Type B pancreatic cell (in vitro differentiated cells): Measurements from ENCODE around the gene RIF1. TPM values are rescaled to one million over a fixed set of nuclear protein-coding genes. Genes with fewer than 3 reads are reported as not detected.

Experiments used
- DNase-seq: peaks from one replicate; pipeline ENCODE4 v3.0.0; 2021; ENCODE audit warnings: mixed read lengths; ENCODE audit not compliant: unreplicated experiment; ENCODE audit errors: extremely low spot score
- H3K27ac Mint-ChIP-seq: 2 replicates; pipeline ENCODE4 v1.8.0; 2021; ENCODE audit warnings: mild to moderate bottlenecking, mixed read lengths
- H3K27me3 Mint-ChIP-seq: 2 replicates; pipeline ENCODE4 v1.8.0; 2021; ENCODE audit warnings: mixed read lengths
- H3K36me3 Mint-ChIP-seq: 2 replicates; pipeline ENCODE4 v1.8.0; 2021; ENCODE audit warnings: mixed read lengths
- H3K4me1 Mint-ChIP-seq: one replicate; pipeline ENCODE4 v1.8.0; 2021; ENCODE audit warnings: mixed read lengths; ENCODE audit not compliant: unreplicated experiment
- H3K4me3 Mint-ChIP-seq: 2 replicates; pipeline ENCODE4 v1.8.0; 2021; ENCODE audit warnings: mild to moderate bottlenecking, mixed read lengths
- H3K9me3 Mint-ChIP-seq: 2 replicates; pipeline ENCODE4 v1.8.0; 2021; ENCODE audit warnings: mixed read lengths
- total RNA-seq: library from RNA; stranded (reverse); gene quantifications from 2 replicates; pipeline ENCODE4 v1.2.1, GENCODE V29; 2021; ENCODE audit warnings: low replicate concordance
- TF ChIP-seq, protein P1 (sequence below): fragments of 200-600 bp; sonication (generic); conservative IDR thresholded peaks from 2 replicates; pipeline ENCODE4 v1.5.0; 2021; ENCODE audit warnings: antibody characterized with exemption, mild to moderate bottlenecking

RIF1 gene
- total RNA-seq, 1 donor from 2014 or later, result 48.7 TPM

DNA sequence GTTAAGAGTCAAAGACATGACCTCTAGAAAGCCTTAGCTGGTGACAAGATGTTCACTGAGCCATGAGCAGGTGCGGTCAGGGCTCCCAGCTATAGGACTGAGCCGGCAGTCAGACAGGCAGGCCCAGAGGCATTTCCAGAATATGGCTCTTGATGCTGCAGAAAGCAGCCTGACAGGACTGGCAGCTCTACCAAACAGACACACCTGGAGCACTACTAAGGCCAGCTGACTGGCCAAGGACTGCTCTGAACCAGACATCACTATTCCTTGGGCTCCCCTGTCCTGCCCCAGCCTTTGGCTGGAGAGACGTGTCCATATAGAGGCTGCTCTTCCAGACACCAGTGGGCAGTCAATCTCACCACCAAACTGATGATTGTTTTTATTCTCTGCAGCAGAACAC, 98.8 kb downstream of the RIF1 start:
- TF ChIP-seq, protein P1, sequence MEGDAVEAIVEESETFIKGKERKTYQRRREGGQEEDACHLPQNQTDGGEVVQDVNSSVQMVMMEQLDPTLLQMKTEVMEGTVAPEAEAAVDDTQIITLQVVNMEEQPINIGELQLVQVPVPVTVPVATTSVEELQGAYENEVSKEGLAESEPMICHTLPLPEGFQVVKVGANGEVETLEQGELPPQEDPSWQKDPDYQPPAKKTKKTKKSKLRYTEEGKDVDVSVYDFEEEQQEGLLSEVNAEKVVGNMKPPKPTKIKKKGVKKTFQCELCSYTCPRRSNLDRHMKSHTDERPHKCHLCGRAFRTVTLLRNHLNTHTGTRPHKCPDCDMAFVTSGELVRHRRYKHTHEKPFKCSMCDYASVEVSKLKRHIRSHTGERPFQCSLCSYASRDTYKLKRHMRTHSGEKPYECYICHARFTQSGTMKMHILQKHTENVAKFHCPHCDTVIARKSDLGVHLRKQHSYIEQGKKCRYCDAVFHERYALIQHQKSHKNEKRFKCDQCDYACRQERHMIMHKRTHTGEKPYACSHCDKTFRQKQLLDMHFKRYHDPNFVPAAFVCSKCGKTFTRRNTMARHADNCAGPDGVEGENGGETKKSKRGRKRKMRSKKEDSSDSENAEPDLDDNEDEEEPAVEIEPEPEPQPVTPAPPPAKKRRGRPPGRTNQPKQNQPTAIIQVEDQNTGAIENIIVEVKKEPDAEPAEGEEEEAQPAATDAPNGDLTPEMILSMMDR, result no peak
- Mint-ChIP-seq H3K9me3 (no peaks in the 10 kb centered on the region), H3K27me3 (no peaks in the 10 kb centered on the region), H3K27ac (no peak overlapping the region), H3K4me3 (no peak overlapping the region), H3K4me1 (no peaks in the 10 kb centered on the region), H3K36me3 (peaks cover 3% of the 10 kb centered on the region)
- no peak for DNase-seq

- no peak for DNase-seq
- H3K4me1 Mint-ChIP-seq, result no peaks in the 10 kb centered on the region
- H3K36me3 Mint-ChIP-seq, result no peaks in the 10 kb centered on the region
- TF ChIP-seq, protein P1, result no peak
- H3K9me3 Mint-ChIP-seq, result no peaks in the 10 kb centered on the region
- H3K27ac Mint-ChIP-seq, result no peak overlapping the region
- H3K4me3 Mint-ChIP-seq, result no peak overlapping the region
- no peaks in the 10 kb centered on the region for H3K27me3 Mint-ChIP-seq
Measured at GRCh38 chr2:151518802-151519201, 109.1 kb downstream of the RIF1 start.

DNA sequence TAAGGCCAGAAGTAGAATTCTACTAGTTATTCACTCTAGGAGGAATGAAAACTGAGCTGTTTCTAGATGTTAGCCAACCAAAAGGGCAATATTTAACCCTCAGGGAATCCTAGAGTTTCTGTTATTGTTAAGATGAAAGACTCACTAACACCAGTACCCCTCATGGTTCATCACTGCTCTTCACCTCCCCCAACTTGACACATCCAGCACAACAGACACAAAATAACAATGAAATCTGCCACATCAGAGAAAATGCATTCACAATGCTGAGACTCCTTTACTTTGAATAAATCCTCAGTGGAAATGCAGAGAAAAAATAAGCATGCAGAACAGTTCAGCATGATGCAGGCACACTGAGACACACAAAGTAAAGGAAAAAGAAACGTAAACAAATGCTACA, 111.3 kb downstream of the RIF1 start:
- H3K9me3 Mint-ChIP-seq, result no peaks in the 10 kb centered on the region
- no peaks in the 10 kb centered on the region for H3K36me3 Mint-ChIP-seq
- no peaks in the 10 kb centered on the region for H3K4me1 Mint-ChIP-seq
- H3K27ac Mint-ChIP-seq, result no peak overlapping the region
- DNase-seq, result no peak
- H3K4me3 Mint-ChIP-seq, result no peak overlapping the region
- TF ChIP-seq, protein P1, result no peak
- H3K27me3 Mint-ChIP-seq, result no peaks in the 10 kb centered on the region

DNA sequence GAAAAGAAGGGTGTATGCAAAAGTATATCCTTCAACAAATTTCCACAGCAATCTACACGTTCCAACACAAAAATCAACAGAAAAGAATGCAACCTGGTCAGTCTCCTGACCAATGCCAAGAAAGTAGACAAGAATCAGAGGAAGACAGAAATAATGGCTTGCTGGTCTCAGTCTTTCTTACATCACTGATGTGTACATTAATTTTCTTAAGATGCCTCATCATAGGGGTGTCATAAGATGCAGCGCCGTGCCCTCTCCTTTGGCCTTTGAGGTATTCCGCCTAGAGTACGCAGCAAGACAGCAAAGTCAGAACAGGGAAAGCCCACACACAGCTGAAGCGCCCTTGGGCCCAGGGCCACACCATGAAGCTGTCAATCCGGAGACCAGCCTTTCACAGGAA, 112.9 kb downstream of the RIF1 start:
- TF ChIP-seq, protein P1, result no peak
- H3K36me3 Mint-ChIP-seq, result no peaks in the 10 kb centered on the region
- DNase-seq, result no peak
- H3K27me3 Mint-ChIP-seq, result no peaks in the 10 kb centered on the region
- no peak overlapping the region for H3K4me3 Mint-ChIP-seq
- no peaks in the 10 kb centered on the region for H3K9me3 Mint-ChIP-seq
- H3K4me1 Mint-ChIP-seq, result no peaks in the 10 kb centered on the region
- no peak overlapping the region for H3K27ac Mint-ChIP-seq

DNA sequence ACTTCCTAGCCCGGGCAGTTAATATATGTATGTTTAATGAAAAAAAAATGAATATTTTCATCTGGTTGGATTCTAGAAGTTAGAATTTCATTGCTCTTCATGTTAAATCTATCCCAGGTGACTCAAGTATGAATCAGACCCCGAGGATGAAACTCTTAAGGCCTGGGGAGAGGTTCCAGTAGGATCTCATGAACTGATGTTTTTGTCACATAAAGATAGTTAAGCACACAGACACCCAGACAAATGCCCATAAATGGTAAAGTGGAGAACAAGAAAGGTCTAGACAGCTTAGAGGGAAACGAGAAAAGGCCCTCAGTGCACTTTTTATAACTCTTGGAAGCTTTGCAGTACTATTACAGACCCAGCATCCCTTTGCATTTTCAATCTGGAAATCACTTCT, 114.1 kb downstream of the RIF1 start:
- Mint-ChIP-seq H3K27me3 (no peaks in the 10 kb centered on the region), H3K27ac (no peak overlapping the region), H3K9me3 (no peaks in the 10 kb centered on the region), H3K4me3 (no peak overlapping the region), H3K36me3 (no peaks in the 10 kb centered on the region), H3K4me1 (no peaks in the 10 kb centered on the region)
- TF ChIP-seq, protein P1, result no peak
- DNase-seq, result no peak

- Mint-ChIP-seq H3K27me3 (no peaks in the 10 kb centered on the region), H3K27ac (no peak overlapping the region), H3K4me3 (no peak overlapping the region), H3K4me1 (no peaks in the 10 kb centered on the region), H3K9me3 (no peaks in the 10 kb centered on the region), H3K36me3 (no peaks in the 10 kb centered on the region)
- DNase-seq, result no peak
- TF ChIP-seq, protein P1, result no peak
Measured at GRCh38 chr2:151525821-151526373, 116.2 kb downstream of the RIF1 start.
